ENCODE data around the gene CRYGS. TPM values are rescaled to one million over a fixed set of nuclear protein-coding genes. Genes with fewer than 3 reads are reported as not detected.

CRYGS gene
- polyA plus RNA-seq, 1 of the 3 experiments (the other 2 are of a cell fraction): 2.1 TPM

DNA sequence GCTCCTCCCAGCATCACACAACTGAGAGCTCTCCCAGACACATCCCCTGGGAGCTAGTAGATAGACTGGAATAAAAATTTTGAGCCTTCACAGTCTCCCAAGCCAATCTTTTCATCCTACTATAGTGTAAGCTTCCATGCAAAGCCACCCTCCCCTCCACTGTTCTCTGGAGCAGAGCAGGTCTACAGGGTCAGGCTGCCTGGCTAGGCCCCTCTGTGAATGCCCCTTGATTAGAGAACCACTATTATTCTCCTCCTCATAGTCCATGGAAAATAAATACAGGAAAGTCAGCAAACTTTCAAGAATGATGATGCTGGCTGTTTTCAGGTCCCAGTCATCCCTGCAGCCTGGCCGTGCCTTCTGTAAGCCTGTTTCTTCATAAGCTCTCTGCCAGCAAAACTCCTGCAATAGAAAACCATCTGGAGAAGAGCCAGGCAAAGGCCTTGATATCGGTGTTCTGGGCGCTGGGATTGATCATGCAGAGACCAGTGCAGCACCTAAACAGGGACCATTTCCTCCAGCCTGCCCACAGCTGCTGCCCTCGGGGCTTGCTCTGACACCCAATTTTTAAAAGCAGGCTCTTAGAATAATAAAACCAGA lies 51.7 kb downstream of the CRYGS start:
- no peak for DNase-seq
- no peak overlapping the region for H3K27ac ChIP-seq (ENCODE audit: low read depth in 2 of 2, low read length in 1 of 2)
- no peaks in the 10 kb centered on the region for H3F3A ChIP-seq (replicated peaks; ENCODE audit: insufficient read depth)

More for the DNA sequence above, 51.7 kb downstream of the CRYGS start:
- no peak overlapping the region for H2AFZ ChIP-seq (ENCODE audit: low read depth)
- H3K79me2 ChIP-seq (ENCODE audit: insufficient read depth): no peaks in the 10 kb centered on the region
- H3K4me3 ChIP-seq (ENCODE audit: low read depth in 2 of 2, low read length in 1 of 2): no peak overlapping the region
- H3K9ac ChIP-seq: no peak overlapping the region
- peaks cover 0 to 5% of the 10 kb centered on the region in 2 experiments; a peak in 1 of 4 replicates for H3K4me1 ChIP-seq (ENCODE audit: control insufficient read depth in 1 of 2, insufficient read depth in 2 of 2, low read depth in 1 of 2, low read length in 1 of 2)
- no peaks in the 10 kb centered on the region for H3K9me2 ChIP-seq
- TF ChIP-seq, protein P1, sequence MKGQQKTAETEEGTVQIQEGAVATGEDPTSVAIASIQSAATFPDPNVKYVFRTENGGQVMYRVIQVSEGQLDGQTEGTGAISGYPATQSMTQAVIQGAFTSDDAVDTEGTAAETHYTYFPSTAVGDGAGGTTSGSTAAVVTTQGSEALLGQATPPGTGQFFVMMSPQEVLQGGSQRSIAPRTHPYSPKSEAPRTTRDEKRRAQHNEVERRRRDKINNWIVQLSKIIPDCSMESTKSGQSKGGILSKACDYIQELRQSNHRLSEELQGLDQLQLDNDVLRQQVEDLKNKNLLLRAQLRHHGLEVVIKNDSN (IDR thresholded peaks at IDR 0.05; ENCODE audit: borderline replicate concordance, low read depth): no peak
- TF ChIP-seq FOXJ3 (CRISPR knock-in tag; IDR thresholded peaks at IDR 0.05): no peak
- no peak for TF ChIP-seq EP300 (IDR thresholded peaks at IDR 0.05; ENCODE audit: borderline replicate concordance in 1 of 2, low read depth in 1 of 2, low read length in 1 of 2)
- no peak for TF ChIP-seq CHD2 (IDR thresholded peaks at IDR 0.05; ENCODE audit: low read length, partially characterized antibody)
- TF ChIP-seq RAD21 (IDR thresholded peaks at IDR 0.05; ENCODE audit: low read length): no peak
- TF ChIP-seq, protein P2, sequence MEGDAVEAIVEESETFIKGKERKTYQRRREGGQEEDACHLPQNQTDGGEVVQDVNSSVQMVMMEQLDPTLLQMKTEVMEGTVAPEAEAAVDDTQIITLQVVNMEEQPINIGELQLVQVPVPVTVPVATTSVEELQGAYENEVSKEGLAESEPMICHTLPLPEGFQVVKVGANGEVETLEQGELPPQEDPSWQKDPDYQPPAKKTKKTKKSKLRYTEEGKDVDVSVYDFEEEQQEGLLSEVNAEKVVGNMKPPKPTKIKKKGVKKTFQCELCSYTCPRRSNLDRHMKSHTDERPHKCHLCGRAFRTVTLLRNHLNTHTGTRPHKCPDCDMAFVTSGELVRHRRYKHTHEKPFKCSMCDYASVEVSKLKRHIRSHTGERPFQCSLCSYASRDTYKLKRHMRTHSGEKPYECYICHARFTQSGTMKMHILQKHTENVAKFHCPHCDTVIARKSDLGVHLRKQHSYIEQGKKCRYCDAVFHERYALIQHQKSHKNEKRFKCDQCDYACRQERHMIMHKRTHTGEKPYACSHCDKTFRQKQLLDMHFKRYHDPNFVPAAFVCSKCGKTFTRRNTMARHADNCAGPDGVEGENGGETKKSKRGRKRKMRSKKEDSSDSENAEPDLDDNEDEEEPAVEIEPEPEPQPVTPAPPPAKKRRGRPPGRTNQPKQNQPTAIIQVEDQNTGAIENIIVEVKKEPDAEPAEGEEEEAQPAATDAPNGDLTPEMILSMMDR (IDR thresholded peaks at IDR 0.05): no peak
- TF ChIP-seq GATA2 (CRISPR knock-in tag; IDR thresholded peaks at IDR 0.05): no peak
- TF ChIP-seq, protein P3, sequence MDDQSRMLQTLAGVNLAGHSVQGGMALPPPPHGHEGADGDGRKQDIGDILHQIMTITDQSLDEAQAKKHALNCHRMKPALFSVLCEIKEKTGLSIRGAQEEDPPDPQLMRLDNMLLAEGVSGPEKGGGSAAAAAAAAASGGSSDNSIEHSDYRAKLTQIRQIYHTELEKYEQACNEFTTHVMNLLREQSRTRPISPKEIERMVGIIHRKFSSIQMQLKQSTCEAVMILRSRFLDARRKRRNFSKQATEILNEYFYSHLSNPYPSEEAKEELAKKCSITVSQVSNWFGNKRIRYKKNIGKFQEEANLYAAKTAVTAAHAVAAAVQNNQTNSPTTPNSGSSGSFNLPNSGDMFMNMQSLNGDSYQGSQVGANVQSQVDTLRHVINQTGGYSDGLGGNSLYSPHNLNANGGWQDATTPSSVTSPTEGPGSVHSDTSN (IDR thresholded peaks at IDR 0.05): no peak
- TF ChIP-seq JUND (IDR thresholded peaks at IDR 0.05): no peak
- no peak for TF ChIP-seq NFIC (IDR thresholded peaks at IDR 0.05; ENCODE audit: borderline replicate concordance)
- TF ChIP-seq, protein P4, sequence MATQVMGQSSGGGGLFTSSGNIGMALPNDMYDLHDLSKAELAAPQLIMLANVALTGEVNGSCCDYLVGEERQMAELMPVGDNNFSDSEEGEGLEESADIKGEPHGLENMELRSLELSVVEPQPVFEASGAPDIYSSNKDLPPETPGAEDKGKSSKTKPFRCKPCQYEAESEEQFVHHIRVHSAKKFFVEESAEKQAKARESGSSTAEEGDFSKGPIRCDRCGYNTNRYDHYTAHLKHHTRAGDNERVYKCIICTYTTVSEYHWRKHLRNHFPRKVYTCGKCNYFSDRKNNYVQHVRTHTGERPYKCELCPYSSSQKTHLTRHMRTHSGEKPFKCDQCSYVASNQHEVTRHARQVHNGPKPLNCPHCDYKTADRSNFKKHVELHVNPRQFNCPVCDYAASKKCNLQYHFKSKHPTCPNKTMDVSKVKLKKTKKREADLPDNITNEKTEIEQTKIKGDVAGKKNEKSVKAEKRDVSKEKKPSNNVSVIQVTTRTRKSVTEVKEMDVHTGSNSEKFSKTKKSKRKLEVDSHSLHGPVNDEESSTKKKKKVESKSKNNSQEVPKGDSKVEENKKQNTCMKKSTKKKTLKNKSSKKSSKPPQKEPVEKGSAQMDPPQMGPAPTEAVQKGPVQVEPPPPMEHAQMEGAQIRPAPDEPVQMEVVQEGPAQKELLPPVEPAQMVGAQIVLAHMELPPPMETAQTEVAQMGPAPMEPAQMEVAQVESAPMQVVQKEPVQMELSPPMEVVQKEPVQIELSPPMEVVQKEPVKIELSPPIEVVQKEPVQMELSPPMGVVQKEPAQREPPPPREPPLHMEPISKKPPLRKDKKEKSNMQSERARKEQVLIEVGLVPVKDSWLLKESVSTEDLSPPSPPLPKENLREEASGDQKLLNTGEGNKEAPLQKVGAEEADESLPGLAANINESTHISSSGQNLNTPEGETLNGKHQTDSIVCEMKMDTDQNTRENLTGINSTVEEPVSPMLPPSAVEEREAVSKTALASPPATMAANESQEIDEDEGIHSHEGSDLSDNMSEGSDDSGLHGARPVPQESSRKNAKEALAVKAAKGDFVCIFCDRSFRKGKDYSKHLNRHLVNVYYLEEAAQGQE (IDR thresholded peaks at IDR 0.05; ENCODE audit: low read depth, low read length): no peak
- TF ChIP-seq RFX5 (IDR thresholded peaks at IDR 0.05; ENCODE audit: low read length): no peak
- no peak for TF ChIP-seq TEAD4 (IDR thresholded peaks at IDR 0.05; ENCODE audit: borderline replicate concordance, insufficient read depth)
- TF ChIP-seq SMC3 (IDR thresholded peaks at IDR 0.05; ENCODE audit: low read depth, low read length): no peak
- no peak for TF ChIP-seq RCOR1 (IDR thresholded peaks at IDR 0.05; ENCODE audit: low read length)
- no peak for TF ChIP-seq POLR2AphosphoS5 (IDR thresholded peaks at IDR 0.05; ENCODE audit: low read depth, low read length)
- no peak for TF ChIP-seq TCF12 (IDR thresholded peaks at IDR 0.05)
- no peak for TF ChIP-seq YY1 (IDR thresholded peaks at IDR 0.05; ENCODE audit: low read depth)
- TF ChIP-seq FOXM1 (IDR thresholded peaks at IDR 0.05; ENCODE audit: low read depth): no peak
- TF ChIP-seq, protein P5, sequence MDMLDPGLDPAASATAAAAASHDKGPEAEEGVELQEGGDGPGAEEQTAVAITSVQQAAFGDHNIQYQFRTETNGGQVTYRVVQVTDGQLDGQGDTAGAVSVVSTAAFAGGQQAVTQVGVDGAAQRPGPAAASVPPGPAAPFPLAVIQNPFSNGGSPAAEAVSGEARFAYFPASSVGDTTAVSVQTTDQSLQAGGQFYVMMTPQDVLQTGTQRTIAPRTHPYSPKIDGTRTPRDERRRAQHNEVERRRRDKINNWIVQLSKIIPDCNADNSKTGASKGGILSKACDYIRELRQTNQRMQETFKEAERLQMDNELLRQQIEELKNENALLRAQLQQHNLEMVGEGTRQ (IDR thresholded peaks at IDR 0.05; ENCODE audit: borderline replicate concordance, low read depth, low read length): no peak
- 55% methylated on average over 4 of the region's 4 CpGs for WGBS (ENCODE audit: low lambda C conversion rate)
- no peaks in the 10 kb centered on the region for H4K20me1 ChIP-seq (ENCODE audit: insufficient read depth)
- no peaks in the 10 kb centered on the region for H3K36me3 ChIP-seq (replicated peaks in 1 of 2; ENCODE audit: control insufficient read depth in 1 of 2, insufficient read depth in 2 of 2, low read length in 1 of 2)
- H3K9me3 ChIP-seq: no peaks in the 10 kb centered on the region
- ChIA-PET POLR2A (no interaction called here), CTCF (no interaction called here)
- no peaks in the 10 kb centered on the region; the same call in 1 of the 2 replicates for H3K27me3 ChIP-seq (ENCODE audit: insufficient read depth)
- H3K4me2 ChIP-seq: no peak overlapping the region
